ENCODE results near the gene TMEM40. TPM values are rescaled to one million over a fixed set of nuclear protein-coding genes. Genes with fewer than 3 reads are reported as not detected.

The TMEM40 gene
- total and polyA plus RNA-seq, 9 of the 15 experiments (the other 6 are each of a cell fraction or from before 2014, with no cell fraction given) = 0.11 to 0.31 (median 0.14) TPM; not detected in 6

DNA sequence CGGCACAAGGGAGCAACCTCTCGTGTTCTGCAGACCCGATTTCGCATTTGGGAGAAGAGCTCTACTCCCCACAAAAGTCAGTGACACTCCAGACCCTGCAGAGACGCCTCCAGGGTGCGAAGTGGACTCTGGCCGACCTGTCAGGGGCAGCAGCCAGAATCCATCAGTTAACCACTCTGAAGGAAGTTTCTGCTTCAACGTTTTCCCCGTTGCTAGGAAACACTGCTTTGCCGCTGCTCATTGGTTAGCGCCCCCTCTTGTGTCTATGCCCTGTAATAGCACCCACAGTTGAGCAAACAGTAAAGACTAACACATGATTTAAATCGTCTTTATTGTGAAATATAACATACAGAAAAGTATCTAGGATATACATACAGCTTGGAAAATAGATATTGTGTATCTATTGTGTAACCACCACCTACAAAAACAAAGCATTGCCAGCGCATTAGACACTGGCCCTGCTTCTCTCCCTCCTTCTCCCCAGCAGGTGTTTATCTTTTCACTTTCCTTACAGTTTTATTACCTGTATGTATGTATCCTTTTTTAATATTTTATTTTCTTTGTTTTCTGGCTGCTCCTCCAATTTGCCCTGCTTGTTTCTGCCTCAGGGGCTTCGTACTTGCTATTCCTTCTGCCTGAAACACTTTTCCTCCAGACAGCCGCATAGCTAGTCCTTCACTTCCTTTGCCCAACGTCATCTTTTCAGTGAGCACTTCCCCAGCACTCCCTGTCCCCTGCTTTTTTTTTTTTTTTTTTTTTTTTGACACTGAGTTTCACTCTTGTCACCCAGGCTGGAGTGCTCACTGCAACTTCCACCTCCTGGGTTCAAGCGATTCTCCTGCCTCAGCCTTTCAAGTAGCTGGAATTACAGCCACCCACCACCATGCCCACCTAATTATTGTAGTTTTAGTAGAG is 38.8 kb downstream of the TMEM40 start (continued):
- peak; percentile 11 for TF ChIP-seq NFYB (IDR thresholded peaks at IDR 0.05; ENCODE audit: extremely low read depth, insufficient read length)
- TF ChIP-seq, protein P1, sequence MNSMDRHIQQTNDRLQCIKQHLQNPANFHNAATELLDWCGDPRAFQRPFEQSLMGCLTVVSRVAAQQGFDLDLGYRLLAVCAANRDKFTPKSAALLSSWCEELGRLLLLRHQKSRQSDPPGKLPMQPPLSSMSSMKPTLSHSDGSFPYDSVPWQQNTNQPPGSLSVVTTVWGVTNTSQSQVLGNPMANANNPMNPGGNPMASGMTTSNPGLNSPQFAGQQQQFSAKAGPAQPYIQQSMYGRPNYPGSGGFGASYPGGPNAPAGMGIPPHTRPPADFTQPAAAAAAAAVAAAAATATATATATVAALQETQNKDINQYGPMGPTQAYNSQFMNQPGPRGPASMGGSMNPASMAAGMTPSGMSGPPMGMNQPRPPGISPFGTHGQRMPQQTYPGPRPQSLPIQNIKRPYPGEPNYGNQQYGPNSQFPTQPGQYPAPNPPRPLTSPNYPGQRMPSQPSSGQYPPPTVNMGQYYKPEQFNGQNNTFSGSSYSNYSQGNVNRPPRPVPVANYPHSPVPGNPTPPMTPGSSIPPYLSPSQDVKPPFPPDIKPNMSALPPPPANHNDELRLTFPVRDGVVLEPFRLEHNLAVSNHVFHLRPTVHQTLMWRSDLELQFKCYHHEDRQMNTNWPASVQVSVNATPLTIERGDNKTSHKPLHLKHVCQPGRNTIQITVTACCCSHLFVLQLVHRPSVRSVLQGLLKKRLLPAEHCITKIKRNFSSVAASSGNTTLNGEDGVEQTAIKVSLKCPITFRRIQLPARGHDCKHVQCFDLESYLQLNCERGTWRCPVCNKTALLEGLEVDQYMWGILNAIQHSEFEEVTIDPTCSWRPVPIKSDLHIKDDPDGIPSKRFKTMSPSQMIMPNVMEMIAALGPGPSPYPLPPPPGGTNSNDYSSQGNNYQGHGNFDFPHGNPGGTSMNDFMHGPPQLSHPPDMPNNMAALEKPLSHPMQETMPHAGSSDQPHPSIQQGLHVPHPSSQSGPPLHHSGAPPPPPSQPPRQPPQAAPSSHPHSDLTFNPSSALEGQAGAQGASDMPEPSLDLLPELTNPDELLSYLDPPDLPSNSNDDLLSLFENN (IDR thresholded peaks at IDR 0.05; ENCODE audit: low read depth in 2 of 2, low read length in 2 of 2) = no peak
- no peak for TF ChIP-seq ATF1 (CRISPR knock-in tag; IDR thresholded peaks at IDR 0.05)
- peak; percentile 48; the same call in 1 of the 2 replicates for TF ChIP-seq ATF1 (tag; IDR thresholded peaks at IDR 0.05)

GRCh38 chr3:12719541-12719940 is 39.5 kb downstream of the TMEM40 start:
- peak overlapping the region; percentile 57; the same call in 1 of the 2 replicates for H3K4me2 ChIP-seq (ENCODE audit: insufficient read depth, low read length)
- H2AFZ ChIP-seq (ENCODE audit: low read depth, low read length) = peak overlapping the region; percentile 66
- H3K4me3 ChIP-seq = no peak overlapping the region
- no peaks in the 10 kb centered on the region for H3K9me1 ChIP-seq (ENCODE audit: control insufficient read depth, insufficient read depth, low read length)
- H4K20me1 ChIP-seq (replicated peaks; ENCODE audit: control insufficient read depth, insufficient read depth, low read length) = no peaks in the 10 kb centered on the region
- FAIRE-seq (no peak), ATAC-seq (no peak), DNase-seq (ENCODE audit: extremely low read depth in 1 of 4, low spot score in 3 of 4) (no peak)
- 31% methylated on average over 7 of the region's 7 CpGs for WGBS (ENCODE audit: insufficient coverage, low coverage, missing lambda C conversion rate)
- BruUV-seq (replicated peaks) = no TSS peak
- no peaks in the 10 kb centered on the region for H3K36me3 ChIP-seq (ENCODE audit: control insufficient read depth, insufficient read depth, low read length)
- POLR2A ChIA-PET = interaction anchor here (0.7 to 1.2 kb wide), 4 partner anchors 10 to 119 kb away, joined by 3 to 8 read pairs (median 4); no protein-coding TSS in a partner anchor
- H3K27me3 ChIP-seq (ENCODE audit: control insufficient read depth in 2 of 2, insufficient read depth in 2 of 2, low read length in 2 of 2) = no peaks in the 10 kb centered on the region
- CTCF ChIA-PET (ENCODE audit: low intra/inter-chr PET ratio) = interaction anchor here (0.8 to 1.4 kb wide), 2 partner anchors 118 to 178 kb away, joined by 3 to 4 read pairs; no protein-coding TSS in a partner anchor
- H3K4me1 ChIP-seq (replicated peaks in 1 of 2; ENCODE audit: control insufficient read depth in 2 of 2, insufficient read depth in 2 of 2, low read length in 2 of 2) = peaks cover 0 to 10% of the 10 kb centered on the region in 2 experiments; a peak in 3 of 5 replicates
- H3K9ac ChIP-seq (ENCODE audit: insufficient read depth in 1 of 2, low read depth in 2 of 2, low read length in 2 of 2) = no peak overlapping the region
- H3K9me3 ChIP-seq (replicated peaks; ENCODE audit: control insufficient read depth, insufficient read depth, low read depth, low read length) = no peaks in the 10 kb centered on the region
- intact Hi-C loops (cut with micrococcal nuclease) (no loop called here), in situ Hi-C loops (cut with MboI) (no loop called here)
- H3K79me2 ChIP-seq (ENCODE audit: control insufficient read depth, insufficient read depth, low read length) = no peaks in the 10 kb centered on the region
- no peak overlapping the region for H3K27ac ChIP-seq (ENCODE audit: extremely low read depth, low read depth, low read length)
- TF ChIP-seq, protein P2, sequence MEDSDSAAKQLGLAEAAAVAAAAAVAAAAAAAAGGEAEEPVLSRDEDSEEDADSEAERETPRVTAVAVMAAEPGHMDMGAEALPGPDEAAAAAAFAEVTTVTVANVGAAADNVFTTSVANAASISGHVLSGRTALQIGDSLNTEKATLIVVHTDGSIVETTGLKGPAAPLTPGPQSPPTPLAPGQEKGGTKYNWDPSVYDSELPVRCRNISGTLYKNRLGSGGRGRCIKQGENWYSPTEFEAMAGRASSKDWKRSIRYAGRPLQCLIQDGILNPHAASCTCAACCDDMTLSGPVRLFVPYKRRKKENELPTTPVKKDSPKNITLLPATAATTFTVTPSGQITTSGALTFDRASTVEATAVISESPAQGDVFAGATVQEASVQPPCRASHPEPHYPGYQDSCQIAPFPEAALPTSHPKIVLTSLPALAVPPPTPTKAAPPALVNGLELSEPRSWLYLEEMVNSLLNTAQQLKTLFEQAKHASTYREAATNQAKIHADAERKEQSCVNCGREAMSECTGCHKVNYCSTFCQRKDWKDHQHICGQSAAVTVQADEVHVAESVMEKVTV (CRISPR knock-in tag; IDR thresholded peaks at IDR 0.05) = no peak
- TF ChIP-seq, protein P3, sequence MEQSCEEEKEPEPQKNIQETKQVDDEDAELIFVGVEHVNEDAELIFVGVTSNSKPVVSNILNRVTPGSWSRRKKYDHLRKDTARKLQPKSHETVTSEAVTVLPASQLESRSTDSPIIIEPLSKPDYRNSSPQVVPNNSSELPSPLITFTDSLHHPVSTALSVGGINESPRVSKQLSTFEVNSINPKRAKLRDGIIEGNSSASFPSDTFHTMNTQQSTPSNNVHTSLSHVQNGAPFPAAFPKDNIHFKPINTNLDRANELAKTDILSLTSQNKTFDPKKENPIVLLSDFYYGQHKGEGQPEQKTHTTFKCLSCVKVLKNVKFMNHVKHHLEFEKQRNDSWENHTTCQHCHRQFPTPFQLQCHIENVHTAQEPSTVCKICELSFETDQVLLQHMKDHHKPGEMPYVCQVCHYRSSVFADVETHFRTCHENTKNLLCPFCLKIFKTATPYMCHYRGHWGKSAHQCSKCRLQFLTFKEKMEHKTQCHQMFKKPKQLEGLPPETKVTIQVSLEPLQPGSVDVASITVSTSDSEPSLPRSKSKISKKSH (CRISPR knock-in tag; IDR thresholded peaks at IDR 0.05) = no peak
- TF ChIP-seq ZNF589 (CRISPR knock-in tag; IDR thresholded peaks at IDR 0.05; ENCODE audit: low read depth) = no peak
- no peak for TF ChIP-seq FOXK2 (conservative IDR thresholded peaks at IDR 0.05 in 1 of 2, IDR thresholded peaks at IDR 0.05 in 1 of 2; ENCODE audit: low read depth in 2 of 2)
- TF ChIP-seq TOE1 (IDR thresholded peaks at IDR 0.05; ENCODE audit: borderline replicate concordance) = no peak
- TF ChIP-seq TOE1 (CRISPR knock-in tag; IDR thresholded peaks at IDR 0.05; ENCODE audit: borderline replicate concordance, low read depth) = no peak
